Motor neuron (in vitro differentiated cells): ENCODE data around the gene PLK3. TPM values are rescaled to one million over a fixed set of nuclear protein-coding genes. Genes with fewer than 3 reads are reported as not detected.
"Not testable (repeated sequence)": the region's sequence is repeated elsewhere in the genome, so short reads cannot be mapped to it uniquely, and the experiment has no call there.

Source experiments
- ATAC-seq, 8 experiments: fragments of 200-7000 bp; cut with Tn5 transposase; replicated peaks in 6 of 8; 2 replicates each; pipeline ENCODE4 v1.8.0; 2021; ENCODE audit warnings: mild to moderate bottlenecking in 8 of 8, moderate library complexity in 8 of 8
- H3K27ac ChIP-seq, 2 donors: fragments of 250-450 bp; sonication (Bioruptor Pico); 2 replicates each; pipeline ENCODE4 v1.9.0; 2021; ENCODE audit warnings: antibody characterized with exemption in 2 of 2, mild to moderate bottlenecking in 2 of 2, moderate library complexity in 1 of 2
- H3K4me1 ChIP-seq, 2 donors: fragments of 250-450 bp; sonication (Bioruptor Pico); replicated peaks in 1 of 2; 2 replicates each; pipeline ENCODE4 v1.6.1; 2021; ENCODE audit warnings: antibody characterized with exemption in 2 of 2, mild to moderate bottlenecking in 2 of 2, moderate library complexity in 1 of 2
- H3K4me3 ChIP-seq, 5 donors: fragments of 250-450 bp; sonication (Bioruptor Pico); 2 replicates each; pipeline ENCODE4 v1.9.0; 2021; ENCODE audit warnings: antibody characterized with exemption in 5 of 5, mild to moderate bottlenecking in 5 of 5, moderate library complexity in 4 of 5
- WGBS, 10 experiments: fragments of 450-650 bp; shearing (Covaris generic); methylation state at CpG; one replicate each; pipeline ENCODE4 v1.0.0; 2022; 5-methylcytosine and 5-hydroxymethylcytosine counted together
- in situ Hi-C, 9 experiments: fragments of 400-800 bp; cut with MboI; loops; one replicate each; pipeline ENCODE4 v1.15.0; 2021; ENCODE audit warnings: low sequenced_read_pairs in 9 of 9, low pct_unique_long_range_greater_than_20kb in 2 of 9; ENCODE audit not compliant: unreplicated experiment in 9 of 9
- total RNA-seq, 8 experiments: library from RNA; unstranded; fragments of 300-600 nt; gene quantifications; 2 replicates each; pipeline versions ENCODE4 v1.2.3 to v1.2.4, GENCODE V29; 2022

Gene PLK3
- total RNA-seq, 8 experiments from 2014 or later, result 17.4 to 48.5 (median 28.3) TPM

DNA sequence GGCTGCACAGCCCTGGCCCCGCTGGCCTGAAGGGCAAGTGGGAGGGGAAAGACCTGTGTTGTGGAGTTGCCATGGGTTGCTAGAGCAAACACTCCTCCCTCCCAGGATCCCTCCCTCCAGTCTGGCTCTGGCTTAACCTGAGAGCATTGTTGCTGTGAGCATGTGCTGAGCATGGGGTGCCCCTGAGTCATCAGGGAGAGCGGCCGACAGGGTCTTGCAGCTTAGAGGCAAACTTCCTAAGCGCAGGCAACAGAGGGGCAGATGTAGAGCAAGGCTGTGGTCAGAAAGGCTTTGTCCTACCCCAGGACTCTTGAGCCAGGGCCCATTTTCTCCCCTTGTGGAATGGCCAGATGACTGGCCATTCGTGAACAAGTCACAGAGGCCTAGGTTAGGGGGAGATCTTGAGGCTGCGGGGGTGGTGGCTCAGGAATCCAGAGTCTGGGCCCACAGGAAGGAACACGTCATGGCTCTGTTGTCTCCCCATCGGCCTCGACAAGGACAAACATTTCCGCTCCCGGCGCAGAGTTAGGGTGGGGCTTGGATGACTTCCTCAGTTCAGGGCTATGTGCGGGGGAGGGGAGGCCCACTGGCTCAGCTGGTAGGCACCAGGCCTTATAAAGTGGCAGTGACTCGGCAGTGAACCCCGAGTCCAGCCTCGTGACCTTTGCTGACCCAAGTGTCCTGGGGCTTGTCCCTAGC is 7.3 kb downstream of the PLK3 start:
- Histone ChIP-seq H3K4me3 (peak overlapping the region in 1 of 5 donors; percentile 20), H3K27ac (peak overlapping the region; percentile 74 to 95), H3K4me1 (peaks cover 37 to 43% of the 10 kb centered on the region in 2 donors)
- 0 to 35% (median 20%) methylated on average over 1 to 10 of the region's 16 CpGs; no CpG with 5 or more reads in 3 of the 10 experiments for WGBS, 10 experiments
- in situ Hi-C loops, result no loop called here
- peak; percentile 20 to 79 (median 74) for ATAC-seq

DNA sequence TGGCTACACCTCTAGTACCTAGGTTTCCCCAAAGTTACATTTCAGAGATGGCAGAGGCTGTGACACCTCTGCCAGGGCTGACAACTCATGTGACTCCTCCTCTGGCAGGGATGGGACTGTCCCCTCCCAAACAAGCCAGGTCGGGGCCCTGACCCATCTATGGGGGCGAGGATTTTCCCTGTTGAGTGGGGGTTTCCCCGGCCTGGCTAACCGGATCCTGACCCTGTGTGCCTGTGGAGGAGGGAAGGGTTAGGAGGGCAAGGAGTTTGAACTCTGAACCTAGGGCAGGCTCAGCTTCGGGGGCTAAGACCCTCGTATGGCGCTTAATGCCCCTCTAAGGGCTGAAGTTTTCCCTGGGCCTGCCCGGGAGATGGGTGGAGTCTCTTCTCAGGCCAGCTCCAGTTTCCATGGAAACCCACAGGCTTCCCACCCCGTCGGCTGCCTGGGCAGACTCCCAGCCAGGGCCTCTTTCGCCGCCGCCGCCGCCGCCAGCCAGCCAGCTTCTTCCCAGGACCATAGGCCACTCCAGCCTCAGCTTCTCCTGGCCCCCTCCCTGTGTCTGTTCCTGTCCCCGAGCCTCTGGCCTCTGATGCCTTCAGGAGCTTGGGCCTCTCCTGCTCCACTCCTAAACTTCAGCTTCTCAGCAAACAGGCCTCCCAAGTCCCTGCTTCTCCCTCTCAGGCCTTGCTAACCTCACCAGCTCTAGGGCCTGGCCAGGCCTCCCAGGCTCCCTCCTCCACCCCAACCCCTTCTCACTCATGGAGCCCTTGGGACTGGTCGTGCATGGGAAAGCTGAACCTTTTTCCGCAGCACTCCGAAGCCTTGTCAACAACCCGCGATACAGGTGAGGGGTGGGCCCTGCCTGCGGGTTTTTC is 8.1 kb downstream of the PLK3 start, which contains the start of gene BTBD19:
TSS of gene BTBD19 (plus strand) at position 461 of the 875 bp plus-strand sequence. CDS start at position 759, 298 bp downstream.
- H3K4me3 ChIP-seq, result peak within 1 kb of the TSS in 2 of 5 donors; percentile 15 to 20
- in situ Hi-C loops, result no loop called here
- WGBS, 10 experiments, result 0 to 41% (median 9%) methylated on average over 4 to 17 of the region's 23 CpGs; no CpG with 5 or more reads in 4 of the 10 experiments
- H3K4me1 ChIP-seq, result peaks cover 35 to 41% of the 10 kb centered on the region in 2 donors
- ATAC-seq, result peak; percentile 1 to 66 (median 52)
- peak within 1 kb of the TSS; percentile 74 to 95 for H3K27ac ChIP-seq

DNA sequence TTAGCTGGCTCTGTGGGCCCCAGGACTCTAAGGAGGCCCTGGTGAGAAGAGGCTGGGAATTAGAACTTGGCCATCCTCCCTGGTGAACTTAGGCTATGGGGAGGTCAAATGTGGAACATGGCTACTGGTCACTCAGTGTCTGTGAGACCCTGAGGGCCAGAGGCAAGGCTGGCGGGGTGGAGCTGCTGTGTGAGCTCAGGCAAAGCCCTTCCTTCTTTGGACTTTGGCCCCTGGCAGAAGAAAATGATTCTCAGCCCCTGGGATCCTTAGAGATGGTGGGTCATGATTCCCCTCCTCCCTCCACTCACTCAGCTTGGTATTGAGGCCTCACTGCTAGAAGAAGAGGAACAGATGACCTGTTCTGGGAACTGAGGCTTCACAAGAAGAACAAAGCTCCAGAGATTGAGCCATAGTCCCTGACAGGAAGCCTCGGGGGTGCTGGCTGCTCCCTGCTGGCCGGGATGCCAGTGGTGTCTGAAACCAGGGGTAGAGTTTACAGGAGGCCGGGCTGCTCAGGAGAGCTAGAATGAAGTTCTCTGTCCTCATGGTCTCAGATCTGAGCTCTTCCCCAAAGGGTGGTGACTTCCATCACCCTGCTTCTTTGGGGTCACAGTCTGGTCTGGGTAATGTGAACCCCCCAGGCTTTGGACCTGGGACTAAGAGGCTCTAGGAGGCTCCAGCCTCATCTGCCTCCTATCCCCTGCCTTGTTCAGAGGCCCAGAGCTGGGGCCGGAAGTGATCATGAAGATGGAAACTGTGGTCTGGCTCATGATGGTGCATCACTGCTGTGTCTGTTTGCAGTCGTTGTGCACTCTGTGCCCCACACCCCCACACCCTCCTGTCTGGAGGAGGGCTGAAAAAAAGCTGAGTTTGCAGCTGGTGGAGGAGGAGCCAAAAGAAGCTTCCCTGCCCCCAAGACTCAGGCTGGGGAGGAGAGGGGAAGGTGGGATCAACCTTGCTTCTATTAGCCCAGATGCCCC is 9.1 kb downstream of the PLK3 start:
- H3K4me1 ChIP-seq, result peaks cover 38 to 46% of the 10 kb centered on the region in 2 donors
- ATAC-seq, result peak in 2 of 8 experiments; percentile 0 to 1
- H3K27ac ChIP-seq, result peak overlapping the region; percentile 74 to 95

DNA sequence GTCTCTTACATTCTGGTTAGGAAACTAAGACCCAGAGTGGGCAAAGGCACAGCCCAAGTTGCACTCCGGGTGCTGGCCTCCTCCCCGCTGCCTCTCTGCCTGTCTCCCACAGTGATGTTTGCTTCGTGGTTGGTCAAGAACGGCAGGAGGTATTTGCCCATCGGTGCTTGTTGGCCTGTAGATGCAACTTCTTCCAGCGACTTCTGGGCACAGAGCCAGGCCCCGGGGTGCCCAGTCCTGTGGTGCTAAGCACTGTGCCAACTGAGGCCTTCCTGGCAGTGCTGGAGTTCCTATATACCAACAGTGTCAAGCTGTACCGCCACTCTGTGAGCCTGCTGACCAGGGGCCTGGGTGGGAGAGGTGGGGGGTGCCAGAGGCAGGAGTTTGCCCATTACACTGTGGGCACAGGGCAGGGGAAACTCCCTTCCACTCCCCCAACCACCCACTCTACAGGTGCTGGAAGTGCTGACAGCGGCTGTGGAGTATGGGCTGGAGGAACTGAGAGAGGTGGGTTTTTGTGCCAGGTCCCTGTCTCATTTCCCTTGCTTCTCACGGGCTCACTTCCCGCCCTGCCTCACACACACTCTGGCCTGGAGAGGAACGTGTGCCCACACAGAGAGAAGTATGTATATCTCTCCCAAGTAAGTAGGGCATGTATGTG is 10.1 kb downstream of the PLK3 start:
- peaks cover 42 to 50% of the 10 kb centered on the region in 2 donors for H3K4me1 ChIP-seq
- H3K4me3 ChIP-seq, result no peak overlapping the region
- in situ Hi-C loops, result no loop called here
- 30 to 100% (median 82%) methylated on average over 1 to 7 of the region's 12 CpGs; no CpG with 5 or more reads in 3 of the 10 experiments for WGBS, 10 experiments
- no peak overlapping the region for H3K27ac ChIP-seq
- ATAC-seq, result no peak

More for the DNA sequence above, 9.1 kb downstream of the PLK3 start:
- H3K4me3 ChIP-seq, result peak overlapping the region in 2 of 5 donors; percentile 15 to 20
- in situ Hi-C loops, result no loop called here
- WGBS, 10 experiments, result 0 to 100% (median 33%) methylated on average over 1 to 5 of the region's 6 CpGs; no CpG with 5 or more reads in 3 of the 10 experiments

DNA sequence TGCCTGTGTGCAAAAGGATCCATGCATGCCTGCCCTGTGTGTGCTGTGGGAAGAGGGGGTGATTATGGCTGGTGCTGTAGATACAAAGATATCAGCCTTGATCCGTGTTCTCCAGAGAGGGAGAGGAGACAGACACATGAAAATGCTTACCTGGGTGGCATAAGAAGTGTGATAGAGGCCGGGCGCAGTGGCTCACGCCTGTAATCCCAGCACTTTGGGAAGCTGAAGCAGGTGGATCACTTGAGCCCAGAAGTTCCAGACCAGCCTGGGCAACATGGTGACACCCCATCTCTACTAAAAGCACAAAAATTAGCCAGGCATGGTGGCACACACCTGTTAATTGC is 10.6 kb downstream of the PLK3 start:
- H3K27ac ChIP-seq, in situ Hi-C loops, H3K4me3 ChIP-seq, ATAC-seq: not testable (repeated sequence)
- 67 to 100% (median 94%) methylated on average over 1 to 3 of the region's 4 CpGs; no CpG with 5 or more reads in 4 of the 10 experiments for WGBS, 10 experiments
- H3K4me1 ChIP-seq, result peaks cover 42 to 50% of the 10 kb centered on the region in 2 donors

DNA sequence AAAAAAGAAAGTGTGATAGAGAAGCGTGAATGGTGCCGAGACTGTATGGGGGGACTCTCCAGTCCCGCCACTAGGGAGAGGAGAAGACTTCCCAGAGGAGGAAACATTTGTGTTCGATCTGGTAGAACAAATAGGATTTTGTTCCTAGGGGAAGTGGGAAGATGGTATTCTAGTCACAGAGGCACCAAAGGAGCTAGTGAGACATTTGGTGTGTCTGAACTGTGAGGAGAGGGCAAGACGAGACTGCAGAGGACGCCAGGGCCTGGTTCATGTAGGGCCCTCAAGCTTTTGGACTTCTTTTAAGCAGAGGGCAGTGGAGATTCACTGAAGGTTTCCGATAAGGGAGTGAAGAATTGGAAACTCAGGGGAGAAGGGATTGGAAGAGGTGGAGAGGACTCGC is 11.1 kb downstream of the PLK3 start:
- in situ Hi-C loops, result no loop called here

DNA sequence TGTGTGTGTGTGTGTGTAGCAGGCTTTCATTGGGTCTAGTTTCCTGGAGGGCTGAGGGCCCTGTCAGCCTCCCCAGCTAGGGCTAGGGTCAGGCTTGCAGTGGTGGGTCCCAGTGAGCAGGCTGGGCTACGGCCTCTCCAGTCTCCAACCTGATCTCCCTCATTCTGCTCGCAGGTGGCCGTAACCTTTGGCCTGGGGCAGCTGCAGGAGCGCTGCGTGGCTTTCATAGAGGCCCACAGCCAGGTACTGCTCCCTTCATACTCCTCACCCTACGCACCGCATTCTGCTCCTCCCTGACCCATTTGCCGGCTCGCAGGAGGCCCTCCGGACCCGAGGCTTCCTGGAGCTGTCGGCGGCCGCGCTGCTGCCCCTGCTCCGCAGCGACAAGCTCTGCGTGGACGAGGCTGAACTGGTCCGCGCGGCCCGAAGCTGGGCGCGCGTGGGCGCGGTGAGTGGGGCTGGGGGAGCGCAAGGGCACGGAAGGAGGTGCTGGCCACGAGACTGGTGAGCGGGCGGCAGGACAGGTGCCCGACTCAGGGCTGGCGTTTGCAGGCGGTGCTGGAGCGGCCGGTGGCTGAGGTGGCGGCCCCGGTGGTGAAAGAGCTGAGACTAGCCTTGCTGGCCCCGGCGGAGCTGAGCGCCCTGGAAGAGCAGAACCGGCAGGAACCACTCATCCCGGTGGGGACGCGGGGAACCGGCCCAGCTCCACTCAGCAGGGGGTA is 12.8 kb downstream of the PLK3 start:
- Histone ChIP-seq H3K27ac (peak overlapping the region in 1 of 2 donors; percentile 39), H3K4me3 (peak overlapping the region; percentile 23 to 48 (median 33)), H3K4me1 (peaks cover 29 to 34% of the 10 kb centered on the region in 2 donors)
- WGBS, 10 experiments, result 70 to 100% (median 87%) methylated on average over 1 to 29 of the region's 48 CpGs; no CpG with 5 or more reads in 5 of the 10 experiments
- peak in 3 of 8 experiments; percentile 1 to 16 (median 10) for ATAC-seq
- in situ Hi-C loops, result no loop called here

More for the DNA sequence above, 11.1 kb downstream of the PLK3 start:
- H3K4me3 ChIP-seq, result no peak overlapping the region
- H3K27ac ChIP-seq, result no peak overlapping the region
- peaks cover 42 to 50% of the 10 kb centered on the region in 2 donors for H3K4me1 ChIP-seq
- WGBS, 10 experiments, result 49 to 100% (median 91%) methylated on average over 1 to 8 of the region's 8 CpGs
- ATAC-seq, result no peak

DNA sequence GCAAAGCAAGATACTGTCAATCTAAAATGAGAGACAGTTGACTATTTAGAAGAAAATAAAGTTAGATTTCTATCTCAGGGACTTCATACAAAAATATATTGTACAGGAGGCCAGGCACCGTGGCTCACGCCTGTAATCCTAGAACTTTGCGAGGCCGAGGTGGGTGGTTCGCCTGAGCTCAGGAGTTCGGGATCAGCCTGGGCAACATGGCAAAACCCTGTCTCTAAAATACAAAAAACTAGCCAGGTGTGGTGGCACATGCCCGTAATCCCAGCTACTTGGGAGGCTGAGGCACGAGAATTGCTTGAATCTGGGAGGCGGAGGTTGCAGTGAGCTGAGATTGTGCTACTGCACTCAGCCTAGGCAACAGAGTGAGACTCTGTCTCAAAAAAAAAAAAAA is 15.7 kb downstream of the PLK3 start:
- ATAC-seq, H3K27ac ChIP-seq, H3K4me3 ChIP-seq, in situ Hi-C loops: not testable (repeated sequence)
- H3K4me1 ChIP-seq, result peaks cover 16 to 28% of the 10 kb centered on the region in 2 donors
- 84 to 100% (median 92%) methylated on average over 2 to 9 of the region's 9 CpGs; no CpG with 5 or more reads in 4 of the 10 experiments for WGBS, 10 experiments

DNA sequence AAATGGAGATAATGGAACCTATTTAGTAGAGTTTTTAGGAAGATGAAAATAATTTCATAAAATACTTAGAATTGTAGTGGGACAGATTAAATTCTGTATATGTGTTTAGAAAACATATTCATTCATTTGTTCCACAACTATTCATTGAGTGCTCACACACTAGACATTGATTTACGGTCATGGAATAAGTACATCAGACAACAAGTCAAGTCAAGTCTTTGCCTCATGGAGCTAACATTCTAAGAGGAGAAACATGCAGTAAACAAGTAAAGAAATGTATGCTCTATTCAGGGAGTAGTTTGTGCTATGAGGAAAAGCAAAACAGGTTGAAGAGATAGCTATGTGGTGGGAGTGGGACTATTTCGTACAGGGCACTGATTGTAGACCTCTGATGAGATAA is 17.1 kb downstream of the PLK3 start:
- ATAC-seq, result no peak
- Histone ChIP-seq H3K27ac (no peak overlapping the region), H3K4me3 (no peak overlapping the region), H3K4me1 (peaks cover 16 to 28% of the 10 kb centered on the region in 2 donors)
- in situ Hi-C loops, result no loop called here
- WGBS, 10 experiments, result 84 to 100% (median 94%) methylated on average over 2 of the region's 2 CpGs; no CpG with 5 or more reads in 1 of the 10 experiments

DNA sequence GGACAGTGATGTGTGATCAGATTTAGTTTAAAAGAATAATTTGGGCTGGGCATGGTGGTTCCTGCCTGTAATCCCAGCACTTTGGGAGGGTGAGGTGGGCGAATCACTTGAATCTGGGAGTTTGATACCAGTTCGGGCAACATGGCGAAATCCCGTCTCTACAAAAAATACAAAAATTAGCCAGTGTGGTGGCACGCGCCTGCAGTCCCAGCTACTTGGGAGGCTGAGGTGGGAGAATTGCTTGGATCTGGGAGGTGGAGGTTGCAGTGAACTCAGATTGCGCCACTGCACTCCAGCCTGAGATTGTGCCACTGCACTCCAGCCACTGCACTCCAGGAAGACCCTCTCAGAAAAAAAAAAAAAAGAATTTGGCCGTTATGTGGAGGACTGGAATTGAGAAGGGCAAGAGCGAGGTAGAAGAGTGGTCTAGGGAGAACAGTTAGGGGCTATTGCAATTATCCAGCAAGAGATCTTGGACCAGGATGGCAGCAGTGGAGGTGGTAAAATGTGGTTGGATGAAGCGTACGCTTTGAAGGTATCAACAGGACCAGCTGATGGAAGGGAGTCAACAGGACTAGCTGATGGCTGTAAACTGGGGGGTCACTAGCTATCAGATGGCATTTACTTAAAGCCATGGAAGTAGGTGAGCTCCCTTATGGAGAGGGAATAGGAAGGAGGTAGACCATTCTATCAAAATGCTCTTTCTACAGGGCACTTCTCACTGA is 17.8 kb downstream of the PLK3 start:
- Histone ChIP-seq H3K4me1 (peaks cover 15 to 26% of the 10 kb centered on the region in 2 donors), H3K4me3 (no peak overlapping the region), H3K27ac (no peak overlapping the region)
- in situ Hi-C loops, result no loop called here
- no peak for ATAC-seq
- 86 to 100% (median 98%) methylated on average over 1 to 9 of the region's 11 CpGs; no CpG with 5 or more reads in 1 of the 10 experiments for WGBS, 10 experiments

DNA sequence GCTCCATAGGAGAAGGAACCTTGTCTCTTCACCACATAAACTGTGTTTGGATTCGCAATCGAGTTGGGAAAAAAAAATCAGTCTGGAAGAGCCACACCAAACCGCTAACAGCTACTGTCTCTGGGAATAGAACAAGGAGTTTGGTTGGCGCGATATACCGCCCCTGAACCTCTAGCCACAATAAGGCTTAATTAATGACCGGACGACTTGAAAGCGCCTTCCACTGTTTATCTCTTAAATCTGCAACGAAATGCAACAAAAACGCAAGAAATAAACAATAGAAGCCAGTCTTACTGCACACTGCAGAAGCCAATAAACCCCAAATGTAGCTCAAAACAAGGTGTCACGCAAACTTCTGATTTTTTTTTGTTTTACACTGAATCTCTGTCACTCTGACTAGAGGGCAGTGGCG is 19.0 kb downstream of the PLK3 start:
- peak overlapping the region in 1 of 2 donors; percentile 96 for H3K27ac ChIP-seq
- peak overlapping the region in 3 of 5 donors; percentile 9 to 25 (median 22) for H3K4me3 ChIP-seq

More for the DNA sequence above, 19.0 kb downstream of the PLK3 start:
- in situ Hi-C loops, result no loop called here
- ATAC-seq, result peak in 4 of 8 experiments; percentile 3 to 36 (median 32)
- H3K4me1 ChIP-seq, result peaks cover 8 to 17% of the 10 kb centered on the region in 2 donors
- WGBS, 10 experiments, result 3 to 20% (median 11%) methylated on average over 1 to 13 of the region's 13 CpGs
